ENCODE results near the gene TOX3.

Gene TOX3

GRCh38 chr16:52476111-52476510, 70.8 kb downstream of the TOX3 start:
- no peak for TF ChIP-seq CTCF (conservative IDR thresholded peaks at IDR 0.05; ENCODE audit: low read depth)
- H3K27ac ChIP-seq = no peak overlapping the region
- ChIA-PET POLR2A (ENCODE audit: low non-redundant PET) (no interaction called here), CTCF (no interaction called here)
- DNase-seq (ENCODE audit: low spot score) = no peak

- CTCF ChIA-PET = interaction anchor here (0.6 kb wide), 1 partner anchor 140 kb away, joined by 3 read pairs; no protein-coding TSS in a partner anchor
- no peak for DNase-seq (ENCODE audit: low spot score)
- no peak for TF ChIP-seq CTCF (conservative IDR thresholded peaks at IDR 0.05; ENCODE audit: low read depth)
- no peak overlapping the region for H3K27ac ChIP-seq
- POLR2A ChIA-PET (ENCODE audit: low non-redundant PET) = no interaction called here
Measured at GRCh38 chr16:52474679-52475078, 72.3 kb downstream of the TOX3 start.

DNA sequence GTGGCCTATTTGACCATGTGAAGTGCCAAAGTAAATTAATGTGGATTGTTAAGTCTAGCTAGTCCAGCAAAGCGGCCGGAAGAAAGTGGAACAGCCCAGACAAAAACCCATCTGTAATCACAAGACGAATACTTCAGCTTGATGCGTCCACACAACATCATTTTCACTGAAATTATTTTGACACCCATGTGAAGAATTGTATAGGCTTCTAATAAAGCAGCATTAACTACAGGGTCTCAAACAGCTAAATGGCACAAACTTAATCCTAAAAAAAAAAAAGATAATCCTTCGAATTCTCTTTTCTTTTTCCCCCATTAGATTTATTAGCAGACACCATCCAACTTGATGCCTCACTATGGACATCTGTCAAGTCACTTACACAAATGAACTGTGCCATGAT, 73.8 kb downstream of the TOX3 start:
- no peak for DNase-seq (ENCODE audit: low spot score)
- POLR2A ChIA-PET (ENCODE audit: low non-redundant PET) = no interaction called here
- CTCF ChIA-PET = no interaction called here
- no peak for TF ChIP-seq CTCF (conservative IDR thresholded peaks at IDR 0.05; ENCODE audit: low read depth)
- no peak overlapping the region for H3K27ac ChIP-seq

GRCh38 chr16:52471650-52472370, 75.1 kb downstream of the TOX3 start:
- CTCF ChIA-PET = no interaction called here
- DNase-seq (ENCODE audit: low spot score) = no peak
- TF ChIP-seq CTCF (conservative IDR thresholded peaks at IDR 0.05; ENCODE audit: low read depth) = no peak
- POLR2A ChIA-PET (ENCODE audit: low non-redundant PET) = no interaction called here
- no peak overlapping the region for H3K27ac ChIP-seq

DNA sequence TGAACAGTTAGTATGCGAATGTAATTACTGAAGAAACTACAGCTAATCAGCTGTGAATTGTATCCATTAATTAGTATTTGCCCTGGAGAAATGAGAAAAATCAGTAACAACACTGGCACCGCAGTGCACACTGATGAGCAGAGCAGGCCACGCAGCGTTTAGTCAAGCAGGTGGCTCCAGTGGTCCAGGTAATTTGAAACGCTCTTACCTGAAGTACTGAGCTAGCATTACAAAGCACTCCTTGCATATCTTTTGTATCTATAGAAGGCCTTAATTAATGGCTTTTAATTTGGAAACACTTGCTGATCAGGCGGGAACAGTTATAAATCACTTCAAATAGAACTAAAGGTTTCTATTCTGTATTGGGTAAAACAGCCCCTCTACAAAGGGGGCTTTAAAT, 76.4 kb downstream of the TOX3 start:
- H3K27ac ChIP-seq = no peak overlapping the region
- ChIA-PET POLR2A (ENCODE audit: low non-redundant PET) (interaction anchor here (0.7 kb wide), 1 partner anchor 28 kb away, joined by 3 read pairs; no protein-coding TSS in a partner anchor), CTCF (no interaction called here)
- TF ChIP-seq CTCF (conservative IDR thresholded peaks at IDR 0.05; ENCODE audit: low read depth) = no peak
- DNase-seq (ENCODE audit: low spot score) = no peak

DNA sequence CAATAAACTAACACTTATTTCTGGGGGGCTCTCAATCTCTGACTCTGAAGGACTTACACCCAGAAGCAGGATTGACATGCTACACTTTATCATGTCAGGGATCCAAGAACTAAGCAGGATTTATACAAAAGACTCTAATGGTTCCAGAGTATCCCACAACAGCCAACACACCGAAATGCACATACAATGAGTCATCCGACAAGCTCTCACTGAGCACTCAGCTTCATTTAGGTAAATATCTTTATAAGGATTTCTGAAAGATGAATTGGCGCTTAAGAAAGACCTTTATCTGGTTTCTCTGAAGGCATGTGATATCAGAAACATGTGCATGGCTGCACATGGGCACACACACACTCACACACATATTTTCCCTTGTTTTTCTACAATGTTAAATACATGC, 77.2 kb downstream of the TOX3 start:
- H3K27ac ChIP-seq = no peak overlapping the region
- DNase-seq (ENCODE audit: low spot score) = peak; percentile 13
- ChIA-PET CTCF (no interaction called here), POLR2A (ENCODE audit: low non-redundant PET) (no interaction called here)
- TF ChIP-seq CTCF (conservative IDR thresholded peaks at IDR 0.05; ENCODE audit: low read depth) = no peak

Data from RWPE1 (cell line).